ENCODE measurements around the gene MS4A4A. TPM values are rescaled to one million over a fixed set of nuclear protein-coding genes. Genes with fewer than 3 reads are reported as not detected.

MS4A4A gene
- total and polyA plus RNA-seq, 2 donors (not counting 1 experiment from before 2014, with no cell fraction given), result 0.72 to 0.99 TPM

GRCh38 chr11:60303661-60304060 lies 23.2 kb downstream of the MS4A4A start:
- CTCF ChIA-PET, result no interaction called here
- H3K4me2 ChIP-seq (replicated peaks; ENCODE audit: low read depth, low read length, poor library complexity, severe bottlenecking), result no peak overlapping the region
- H3K27ac Mint-ChIP-seq, result no peak overlapping the region
- no peaks in the 10 kb centered on the region for H3K36me3 ChIP-seq (replicated peaks in 1 of 2; ENCODE audit: control extremely low read depth in 1 of 2, control insufficient read depth in 1 of 2, extremely low read depth in 1 of 2, insufficient read depth in 2 of 2, low read length in 1 of 2)
- H3K9me3 Mint-ChIP-seq (ENCODE audit: insufficient read depth), result no peaks in the 10 kb centered on the region
- H3K9me3 ChIP-seq (ENCODE audit: control extremely low read depth in 1 of 3, control insufficient read depth in 2 of 3, insufficient read depth in 1 of 3, low read length in 2 of 3), result no peaks in the 10 kb centered on the region
- no peak overlapping the region for H3K9ac ChIP-seq (ENCODE audit: low read length)
- intact Hi-C loops (cut with micrococcal nuclease), result no loop called here
- H3K4me1 Mint-ChIP-seq, result peaks cover 10% of the 10 kb centered on the region
- H4K20me1 ChIP-seq (ENCODE audit: control insufficient read depth, insufficient read depth, low read length, poor library complexity, severe bottlenecking), result no peaks in the 10 kb centered on the region
- TF ChIP-seq EZH2 (IDR thresholded peaks at IDR 0.05; ENCODE audit: borderline replicate concordance, insufficient read depth, low read depth, low read length, poor library complexity, severe bottlenecking) (no peak), CTCF (IDR thresholded peaks at IDR 0.05) (no peak)
- no peak overlapping the region for H3K4me3 ChIP-seq (ENCODE audit: control extremely low read depth in 1 of 5, extremely low read depth in 1 of 5, insufficient read depth in 1 of 5, low read depth in 2 of 5, low read length in 4 of 5)
- no peak overlapping the region for H2AFZ ChIP-seq (ENCODE audit: insufficient read depth, low read depth, low read length, poor library complexity, severe bottlenecking)
- no peak overlapping the region for H3K4me3 Mint-ChIP-seq
- H3K27me3 Mint-ChIP-seq, result no peaks in the 10 kb centered on the region
- POLR2A ChIA-PET, result no interaction called here
- no peaks in the 10 kb centered on the region for H3K79me2 ChIP-seq (ENCODE audit: control insufficient read depth, insufficient read depth, low read length)
- no peaks in the 10 kb centered on the region for H3K27me3 ChIP-seq (replicated peaks in 1 of 4; ENCODE audit: control extremely low read depth in 1 of 4, control insufficient read depth in 3 of 4, insufficient read depth in 4 of 4, low read length in 3 of 4)
- H3K4me1 ChIP-seq (ENCODE audit: control insufficient read depth in 2 of 2, insufficient read depth in 2 of 2, low read length in 2 of 2), result no peaks in the 10 kb centered on the region
- DNase-seq (no peak), ATAC-seq (ENCODE audit: low read depth) (no peak)
- no peak overlapping the region for H3K27ac ChIP-seq (ENCODE audit: low read length in 2 of 2)
- whole genome bisulfite sequencing (ENCODE audit: insufficient coverage), result 76% methylated on average over 4 of the region's 5 CpGs

GRCh38 chr11:60305906-60306619 lies 25.6 kb downstream of the MS4A4A start:
- Histone ChIP-seq H3K27me3 (replicated peaks in 1 of 4; ENCODE audit: control extremely low read depth in 1 of 4, control insufficient read depth in 3 of 4, insufficient read depth in 4 of 4, low read length in 3 of 4) (no peaks in the 10 kb centered on the region), H3K4me1 (ENCODE audit: control insufficient read depth in 2 of 2, insufficient read depth in 2 of 2, low read length in 2 of 2) (peaks cover 8 to 9% of the 10 kb centered on the region in 2 donors), H4K20me1 (ENCODE audit: control insufficient read depth, insufficient read depth, low read length, poor library complexity, severe bottlenecking) (no peaks in the 10 kb centered on the region), H3K9me3 (ENCODE audit: control extremely low read depth in 1 of 3, control insufficient read depth in 2 of 3, insufficient read depth in 1 of 3, low read length in 2 of 3) (no peaks in the 10 kb centered on the region), H3K79me2 (ENCODE audit: control insufficient read depth, insufficient read depth, low read length) (no peaks in the 10 kb centered on the region), H3K4me2 (replicated peaks; ENCODE audit: low read depth, low read length, poor library complexity, severe bottlenecking) (no peak overlapping the region), H3K27ac (ENCODE audit: low read length in 2 of 2) (no peak overlapping the region), H3K4me3 (ENCODE audit: control extremely low read depth in 1 of 5, extremely low read depth in 1 of 5, insufficient read depth in 1 of 5, low read depth in 2 of 5, low read length in 4 of 5) (no peak overlapping the region), H2AFZ (ENCODE audit: insufficient read depth, low read depth, low read length, poor library complexity, severe bottlenecking) (no peak overlapping the region), H3K36me3 (replicated peaks in 1 of 2; ENCODE audit: control extremely low read depth in 1 of 2, control insufficient read depth in 1 of 2, extremely low read depth in 1 of 2, insufficient read depth in 2 of 2, low read length in 1 of 2) (no peaks in the 10 kb centered on the region), H3K9ac (ENCODE audit: low read length) (no peak overlapping the region)
- no peaks in the 10 kb centered on the region for H3K9me3 Mint-ChIP-seq (ENCODE audit: insufficient read depth)
- DNase-seq (no peak), ATAC-seq (ENCODE audit: low read depth) (no peak)
- TF ChIP-seq CTCF (IDR thresholded peaks at IDR 0.05), result no peak
- no peak for TF ChIP-seq EZH2 (IDR thresholded peaks at IDR 0.05; ENCODE audit: borderline replicate concordance, insufficient read depth, low read depth, low read length, poor library complexity, severe bottlenecking)
- H3K27ac Mint-ChIP-seq, result no peak overlapping the region
- POLR2A ChIA-PET, result no interaction called here
- intact Hi-C loops (cut with micrococcal nuclease), result no loop called here
- peaks cover 29% of the 10 kb centered on the region for H3K4me1 Mint-ChIP-seq
- H3K4me3 Mint-ChIP-seq, result no peak overlapping the region
- CTCF ChIA-PET, result interaction anchor here (1.0 to 2.3 kb wide), 3 partner anchors 35 to 41 kb away, joined by 3 to 7 read pairs (median 6); no protein-coding TSS in a partner anchor
- H3K27me3 Mint-ChIP-seq, result no peaks in the 10 kb centered on the region
- WGBS (ENCODE audit: insufficient coverage), result 100% methylated on average over 1 of the region's 3 CpGs
